ENCODE measurements around the gene DCAF10.
"Not testable (repeated sequence)": the region's sequence is repeated elsewhere in the genome, so short reads cannot be mapped to it uniquely, and the experiment has no call there.

The DCAF10 gene

DNA sequence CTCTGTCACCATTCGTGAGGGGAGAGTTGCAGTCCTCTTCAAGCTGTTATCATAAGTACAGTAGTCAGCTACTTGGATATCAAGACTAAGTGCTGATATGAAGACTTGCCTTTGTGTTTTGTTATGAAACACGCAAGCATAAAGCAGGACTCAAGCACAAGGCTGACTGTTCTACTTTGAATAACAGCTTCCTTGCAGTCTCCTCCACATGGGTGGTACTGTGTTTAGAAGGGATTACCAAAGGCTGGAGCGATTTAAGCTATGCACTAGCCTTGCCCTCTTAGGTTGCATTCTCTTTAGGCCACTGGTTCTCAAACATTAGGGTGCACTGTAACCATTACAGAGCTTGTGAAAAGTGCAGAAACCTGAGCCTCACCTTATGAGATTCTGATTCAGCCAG is 61.9 kb downstream of the DCAF10 start:
- DNase-seq (ENCODE audit: low read depth) = no peak

DNA sequence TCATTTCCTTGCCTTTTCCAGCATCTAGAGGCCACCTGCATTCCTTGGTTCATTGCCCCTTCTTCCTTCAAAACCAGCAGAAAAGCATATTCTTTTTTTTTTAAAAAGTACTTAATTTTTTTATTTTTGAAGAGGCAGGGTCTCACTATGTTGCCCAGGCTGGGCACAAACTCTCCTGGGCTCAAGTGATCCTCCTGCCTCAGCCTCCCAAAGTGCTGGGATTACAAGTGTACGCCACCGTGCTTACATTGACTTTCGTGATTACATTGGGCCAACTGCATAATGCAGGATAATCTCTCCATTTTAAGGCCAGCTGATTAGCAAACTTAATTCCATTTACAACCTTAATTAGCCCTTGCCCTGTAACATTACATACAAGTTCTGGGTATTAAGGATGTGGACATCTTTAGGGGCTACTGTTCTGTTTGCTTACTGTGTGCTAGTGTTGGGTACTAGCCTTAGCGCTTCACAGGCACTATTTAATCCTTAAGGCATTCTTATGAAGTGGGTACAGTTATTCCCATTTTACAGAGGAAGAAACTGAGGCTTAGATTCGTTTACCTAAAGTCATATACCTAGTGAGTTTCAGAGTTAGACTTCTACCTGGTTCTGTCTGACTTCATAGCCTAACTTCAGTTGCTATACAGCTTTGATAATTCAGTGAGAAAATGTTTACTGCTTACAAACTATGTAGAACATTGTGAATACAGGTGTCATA is 69.6 kb downstream of the DCAF10 start:
- DNase-seq (ENCODE audit: low read depth) = no peak

DNA sequence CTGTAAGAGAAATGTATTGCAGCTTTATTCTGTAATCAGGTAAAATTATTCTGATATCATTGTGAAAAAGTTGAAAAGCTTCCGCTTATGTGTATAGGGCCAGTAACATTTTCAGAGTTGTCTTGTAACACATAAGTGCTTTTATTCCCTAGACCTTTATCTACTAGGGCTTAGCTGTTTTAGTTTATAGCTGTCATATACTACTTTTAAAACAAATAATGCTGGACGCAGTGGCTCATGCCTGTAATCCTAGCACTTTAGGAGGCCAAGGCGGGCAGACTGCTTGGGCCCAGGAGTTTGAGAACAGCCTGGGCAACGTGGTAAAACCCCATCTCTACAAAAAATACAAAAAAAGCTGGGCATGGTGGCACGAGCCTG is 70.2 kb downstream of the DCAF10 start:
- no peak for DNase-seq (ENCODE audit: low read depth)

DNA sequence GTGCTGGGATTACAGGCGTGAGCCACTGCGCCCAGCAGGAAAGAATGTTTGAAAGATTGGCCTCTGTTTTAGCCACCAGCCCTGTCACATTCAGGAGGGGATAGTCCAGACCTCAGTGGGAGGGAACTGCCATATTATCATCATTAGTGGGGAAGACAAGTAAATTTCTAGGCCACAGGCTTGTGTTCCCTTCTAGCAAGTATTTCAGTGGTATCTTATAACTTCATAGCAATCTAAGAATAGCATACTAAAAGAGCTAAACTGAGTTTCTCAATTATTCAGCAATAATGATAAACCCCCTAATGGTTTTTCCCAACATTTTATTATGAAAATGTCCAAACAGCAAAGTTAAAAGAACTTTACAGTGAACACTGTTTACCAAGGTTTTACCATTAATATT is 73.4 kb downstream of the DCAF10 start:
- no peak for DNase-seq (ENCODE audit: low read depth)

DNA sequence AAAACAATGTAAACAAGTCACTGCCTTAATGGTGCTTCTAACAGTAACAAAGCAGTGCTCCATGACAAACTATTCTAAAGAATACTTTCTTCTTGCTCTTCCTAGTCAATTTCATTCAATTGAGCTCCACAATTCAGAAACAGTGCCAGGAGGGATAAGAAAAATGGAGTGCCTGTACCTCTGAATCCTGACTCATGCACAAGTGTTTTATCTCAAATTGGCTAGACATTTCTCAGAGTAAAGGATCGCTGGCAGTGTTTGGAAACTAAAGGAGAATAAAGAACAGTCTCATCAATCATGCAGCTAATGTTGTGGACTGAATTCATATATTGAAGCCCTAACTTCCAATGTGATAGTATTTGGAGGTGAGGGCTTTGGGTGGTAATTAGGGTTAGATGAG is 75.8 kb downstream of the DCAF10 start:
- no peak for DNase-seq (ENCODE audit: low read depth)

DNA sequence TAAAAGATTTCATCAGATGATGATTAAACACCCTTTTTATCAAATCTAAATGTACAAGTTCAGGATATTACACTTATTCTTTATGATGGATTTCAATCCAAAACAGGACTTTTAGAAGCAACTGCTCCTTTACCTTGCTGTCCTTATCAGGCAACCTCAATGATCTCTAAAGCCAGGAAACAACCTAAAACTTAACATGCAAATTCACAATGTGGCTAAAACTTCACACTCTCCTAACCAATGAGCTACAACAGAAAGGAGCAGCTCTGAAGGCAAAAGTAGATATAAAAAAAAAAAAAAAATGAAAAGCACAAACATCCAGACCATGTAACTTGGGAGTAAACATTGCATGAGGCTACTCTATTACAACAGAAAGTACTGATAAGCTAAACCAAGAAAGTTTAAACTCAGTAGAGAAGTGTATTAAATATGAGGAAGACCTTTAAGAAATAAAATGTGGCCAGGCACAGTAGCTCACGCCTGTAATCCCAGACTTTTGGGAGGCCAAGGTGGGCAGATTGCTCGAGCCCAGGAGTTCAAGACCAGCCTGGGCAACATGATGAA is 80.4 kb downstream of the DCAF10 start:
- DNase-seq (ENCODE audit: low read depth) = no peak

DNA sequence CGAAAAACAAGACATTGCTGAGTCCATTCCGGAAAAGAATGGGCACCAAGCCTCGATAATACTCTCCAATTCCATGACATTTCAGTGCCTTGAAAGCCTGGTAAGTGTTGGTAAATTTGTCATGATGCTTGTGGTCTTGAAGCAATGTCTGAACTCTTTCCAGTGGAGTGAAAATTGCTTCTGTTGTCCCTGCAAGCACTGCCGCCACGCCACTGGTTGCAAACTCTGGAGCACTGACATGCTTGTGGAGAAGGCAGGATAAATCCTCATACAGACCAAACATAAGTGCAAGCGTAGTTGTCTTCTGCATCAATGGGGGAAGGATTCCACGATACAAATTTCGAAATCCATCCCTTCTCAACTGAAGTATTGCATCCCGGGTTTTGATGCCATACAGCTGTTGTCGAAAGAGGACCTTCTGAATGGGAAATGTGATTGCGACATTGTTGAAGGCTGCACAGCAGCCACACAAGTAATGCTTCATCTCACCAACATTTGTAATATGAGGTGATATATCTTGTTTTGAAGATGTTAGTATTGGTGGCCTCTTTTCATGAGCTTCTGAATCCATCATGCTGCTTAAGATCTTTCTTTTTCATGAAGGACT is 87.5 kb downstream of the DCAF10 start:
- not testable (repeated sequence) for DNase-seq (ENCODE audit: low read depth)

DNA sequence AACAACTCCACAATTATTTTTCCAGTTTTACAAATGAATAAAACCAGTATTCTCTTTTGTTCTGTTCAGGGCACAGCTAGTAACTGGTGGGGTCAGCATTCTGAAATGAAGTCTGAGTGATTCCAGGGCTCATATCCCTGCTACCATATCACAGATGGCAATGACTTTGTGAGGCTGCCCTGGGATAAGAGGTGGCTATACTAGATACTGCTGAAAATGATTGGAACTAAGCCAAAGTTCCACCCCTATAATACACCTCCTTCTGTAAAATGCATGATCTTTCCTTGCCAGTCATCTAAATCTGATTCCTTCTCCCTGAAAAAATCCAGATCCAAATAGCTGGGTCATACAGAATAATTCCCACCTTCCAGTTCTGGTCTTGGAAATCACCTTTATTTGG is 88.9 kb downstream of the DCAF10 start:
- DNase-seq (ENCODE audit: low read depth) = no peak

DNA sequence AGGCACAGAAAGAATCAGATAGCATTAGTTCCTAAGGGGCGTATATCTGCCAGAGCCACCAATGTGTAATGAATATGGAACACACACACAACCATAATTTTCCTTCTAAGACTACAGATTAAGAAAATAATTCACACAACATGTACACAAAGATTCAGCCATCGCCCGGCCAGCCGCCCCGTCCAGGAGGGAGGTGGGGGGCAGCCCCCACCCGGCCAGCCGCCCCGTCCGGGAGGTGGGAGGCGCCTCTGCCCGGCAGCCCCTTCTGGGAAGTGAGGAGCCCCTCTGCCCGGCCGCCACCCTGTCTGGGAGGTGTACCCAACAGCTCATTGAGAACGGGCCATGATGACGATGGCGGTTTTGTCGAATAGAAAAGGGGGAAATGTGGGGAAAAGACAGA is 90.4 kb downstream of the DCAF10 start:
- DNase-seq (ENCODE audit: low read depth) = not testable (repeated sequence)

DNA sequence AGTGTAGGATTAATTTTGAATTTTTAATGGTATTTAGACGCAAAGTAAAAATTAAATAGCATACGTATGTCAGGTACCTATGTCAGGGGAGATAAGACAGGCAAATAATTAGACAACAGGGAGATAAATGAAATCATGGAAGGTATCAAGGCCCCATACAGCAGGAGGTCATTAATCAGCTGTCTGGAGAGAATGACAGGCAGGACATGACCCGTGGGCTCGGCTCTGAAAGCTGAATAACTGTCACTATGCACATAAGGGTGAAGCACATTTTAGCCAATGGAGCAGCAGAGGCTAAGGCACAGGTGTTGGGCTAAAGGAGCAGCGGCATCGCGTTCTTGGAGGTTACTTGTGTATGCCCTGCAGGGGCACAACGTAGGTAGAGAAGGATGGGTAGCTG is 91.5 kb downstream of the DCAF10 start:
- DNase-seq (ENCODE audit: low read depth) = no peak

DNA sequence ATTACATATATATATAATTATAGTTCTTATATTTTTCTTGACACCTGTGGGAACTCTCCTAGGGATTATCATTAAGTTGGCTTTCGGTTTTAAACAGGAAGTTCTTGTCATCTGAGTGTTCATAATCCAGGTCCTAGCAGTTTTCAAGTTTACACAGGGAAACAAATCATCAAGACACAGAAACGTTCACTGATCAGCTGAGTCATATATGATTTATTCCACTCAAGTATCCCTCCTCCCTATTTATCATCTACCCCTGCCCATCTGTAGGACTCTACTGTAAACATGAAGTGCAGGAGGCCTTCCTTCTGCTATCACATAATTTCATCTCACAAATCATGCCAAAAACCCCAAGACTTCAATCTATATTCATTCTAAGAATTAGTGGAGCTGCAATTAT is 97.1 kb downstream of the DCAF10 start:
- no peak for DNase-seq (ENCODE audit: low read depth)

DNA sequence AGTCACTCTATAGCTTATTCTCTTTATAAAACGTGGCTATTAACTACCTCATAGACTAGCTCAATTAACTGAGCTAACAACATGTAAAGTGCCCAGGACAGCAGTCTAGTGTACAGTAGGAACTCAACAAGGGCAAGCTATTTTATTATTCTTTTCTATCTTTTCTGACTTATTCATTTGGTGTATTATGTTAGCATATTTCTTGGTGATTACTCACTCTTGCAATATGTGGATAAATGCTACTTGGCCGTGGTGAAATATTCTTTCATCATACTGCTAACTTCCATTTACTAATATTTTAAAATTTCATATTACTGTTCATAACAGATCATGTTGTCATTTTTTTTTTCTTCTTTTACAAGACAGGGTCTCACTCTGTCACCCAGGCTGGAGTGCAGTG is 98.4 kb downstream of the DCAF10 start:
- no peak for DNase-seq (ENCODE audit: low read depth)

DNA sequence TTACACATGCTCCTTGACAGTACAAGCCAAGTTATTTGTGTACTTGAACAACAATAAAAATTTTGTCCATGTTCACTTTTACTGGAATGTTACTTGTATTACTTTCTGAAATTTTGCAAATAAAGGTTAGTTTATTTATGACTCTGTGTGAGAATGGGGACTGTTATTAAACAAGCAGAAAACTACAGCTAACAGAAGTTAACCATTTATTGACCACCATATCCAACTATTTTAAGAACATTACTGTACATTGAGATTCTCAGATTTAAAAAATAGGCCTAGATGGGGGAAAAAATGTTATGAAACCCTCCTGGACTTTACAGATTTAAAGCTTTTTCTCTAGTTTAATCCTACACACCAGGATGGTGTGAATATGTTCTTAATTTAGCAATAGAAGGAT is 101.5 kb downstream of the DCAF10 start:
- DNase-seq (ENCODE audit: low read depth) = no peak

DNA sequence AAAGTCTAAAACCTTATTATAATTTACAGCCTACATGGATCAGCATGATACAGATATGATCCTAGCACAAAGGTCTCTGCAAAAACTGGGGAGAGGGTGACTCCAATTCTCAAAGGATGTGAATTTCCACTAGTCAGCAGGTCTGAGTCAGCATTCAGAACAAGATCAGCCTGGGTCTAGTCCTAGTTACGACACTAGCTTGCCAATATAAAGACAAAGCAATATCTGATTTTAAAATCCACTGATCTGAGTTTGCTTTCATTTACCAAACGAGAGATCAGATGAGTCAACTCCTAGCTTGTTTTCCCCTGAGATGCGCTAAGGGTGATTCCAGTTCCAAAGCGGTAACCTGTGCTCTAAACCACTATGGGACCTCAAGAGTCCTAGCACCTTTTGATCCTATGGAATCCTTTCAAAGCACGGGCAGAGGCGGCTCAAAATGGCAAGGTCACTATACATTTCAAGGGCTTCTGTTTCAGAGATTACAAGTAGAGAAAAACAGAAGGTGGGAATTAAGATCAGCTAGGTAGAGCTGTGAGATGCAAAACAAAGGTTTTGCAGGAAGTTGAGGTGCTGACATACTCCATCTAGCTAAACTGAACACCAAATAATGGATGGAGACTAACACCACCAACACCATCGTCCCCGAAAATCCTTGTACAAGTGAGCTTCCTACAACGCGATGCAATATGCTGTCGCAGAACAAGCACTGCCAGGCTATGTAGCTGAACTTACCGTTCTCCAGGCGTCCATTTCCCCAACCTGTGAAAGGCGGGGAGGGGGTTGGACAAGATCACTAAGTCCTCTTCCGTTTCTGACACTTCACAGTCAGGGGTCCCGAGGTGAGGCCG is 102.4 kb downstream of the DCAF10 start:
- DNase-seq (ENCODE audit: low read depth) = peak; percentile 9

DNA sequence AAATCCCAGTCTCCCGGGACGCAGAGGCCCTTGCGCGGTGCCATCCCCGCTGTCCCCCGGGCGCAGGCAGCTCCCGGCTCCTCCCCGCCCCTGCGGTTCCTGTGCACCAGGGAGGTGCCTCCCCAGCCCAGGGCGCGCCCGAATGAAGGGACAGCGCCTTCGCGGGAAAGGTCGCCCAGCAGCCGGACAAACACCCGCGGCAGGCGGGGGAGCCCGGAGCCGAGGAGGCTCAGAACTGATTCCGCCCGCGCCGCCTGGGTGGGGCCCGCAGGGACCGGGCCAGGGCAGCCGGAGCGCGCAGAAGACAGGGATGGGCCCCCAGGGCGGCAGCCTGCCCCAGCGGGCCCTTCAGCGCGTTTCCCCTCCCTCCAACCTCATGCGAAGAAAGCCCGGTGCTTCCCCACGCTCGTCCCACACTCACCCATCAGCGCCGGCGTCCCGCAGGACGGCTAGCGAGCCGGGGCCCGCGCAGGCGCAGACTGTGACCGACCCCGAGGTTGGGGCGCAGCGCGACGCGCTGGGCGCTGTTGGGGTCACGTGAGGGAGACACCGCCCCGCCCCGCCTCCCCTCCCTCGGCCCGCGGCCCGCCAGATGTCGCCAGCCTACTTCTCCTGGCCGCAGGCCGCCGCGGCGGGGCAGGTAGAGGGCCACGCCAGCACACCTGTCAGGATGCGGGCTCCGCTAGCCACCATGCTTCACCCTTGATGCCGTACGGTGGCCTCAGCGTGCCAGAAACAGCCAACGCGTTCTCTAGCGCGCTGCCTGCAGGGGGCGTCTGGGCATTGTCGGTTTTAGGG is 103.2 kb downstream of the DCAF10 start, which contains the start of gene SLC25A51:
SLC25A51 (minus strand) TSS at position 481 of the 798 bp plus-strand sequence. CDS start 15,577 bp downstream, outside the sequence.
- DNase-seq (ENCODE audit: low read depth) = peak; percentile 82

DNA sequence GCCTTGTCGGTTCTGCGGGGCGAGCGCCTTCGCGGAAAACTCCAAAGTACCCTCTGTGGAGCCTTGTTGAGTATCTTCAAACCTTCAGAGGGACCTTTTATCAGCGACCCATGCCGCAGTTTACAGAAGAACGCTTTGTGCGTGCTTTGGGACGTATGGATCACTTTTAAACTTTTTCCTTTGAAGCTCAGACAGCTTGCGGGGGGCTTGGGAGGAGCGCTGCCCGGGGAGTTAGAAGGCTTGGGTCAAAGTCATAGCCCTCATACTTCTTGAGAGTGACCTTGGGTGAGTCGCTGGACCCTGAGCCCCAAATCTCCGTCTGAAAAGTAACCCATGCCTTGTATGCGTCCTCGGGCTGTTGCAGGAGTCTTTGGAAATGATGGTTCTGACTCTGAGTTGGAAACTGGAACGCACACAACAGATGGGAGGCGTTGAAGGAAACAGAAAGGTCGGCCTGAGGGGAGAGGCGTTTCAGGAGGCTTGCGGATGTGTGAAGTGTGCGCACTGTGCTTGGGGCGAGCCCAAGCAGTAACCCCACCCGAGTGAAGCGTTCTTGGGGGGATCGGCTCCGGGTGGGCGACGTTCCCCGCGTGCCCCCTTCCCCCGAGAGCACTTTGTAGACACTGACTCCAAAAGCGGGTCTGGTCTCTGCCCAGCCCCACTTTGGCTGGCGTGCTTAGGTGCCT is 104.0 kb downstream of the DCAF10 start:
- DNase-seq (ENCODE audit: low read depth) = no peak

DNA sequence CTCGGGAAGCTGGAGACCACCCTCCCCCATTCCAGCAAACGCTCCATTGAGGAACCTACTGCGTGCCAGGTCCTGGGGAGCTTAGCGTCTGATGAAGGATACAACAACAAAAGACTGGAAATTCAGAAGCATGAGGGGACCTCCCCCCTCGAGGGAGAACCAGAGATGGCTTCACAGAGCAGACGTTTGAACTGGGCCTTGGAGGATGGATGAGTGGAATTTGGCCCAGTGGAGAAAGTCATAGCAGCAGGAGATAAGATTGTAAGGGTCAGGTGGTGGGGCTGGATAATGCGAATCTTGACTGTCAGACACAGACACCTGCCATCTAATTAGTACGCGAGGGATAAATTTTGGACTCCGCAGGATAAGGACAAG is 104.5 kb downstream of the DCAF10 start:
- no peak for DNase-seq (ENCODE audit: low read depth)

DNA sequence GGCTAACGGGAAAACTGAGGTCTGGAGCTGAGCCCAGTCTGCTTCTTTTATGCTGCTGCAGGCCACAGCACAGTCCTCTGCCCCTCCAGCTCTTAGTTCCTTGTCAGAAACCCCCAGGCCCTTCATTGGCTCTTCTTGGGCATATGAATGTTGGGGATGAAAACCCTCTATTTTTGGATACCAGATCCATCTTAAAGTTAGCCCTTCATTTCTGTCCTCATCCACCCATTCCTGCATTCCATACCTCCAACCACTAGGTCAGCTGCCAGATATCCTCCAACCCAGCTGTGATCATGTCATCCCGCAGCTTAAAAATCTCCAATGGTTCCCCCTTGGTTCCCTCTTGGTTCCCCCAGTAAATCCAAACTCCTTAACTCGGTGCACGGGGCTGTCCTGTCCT is 105.2 kb downstream of the DCAF10 start:
- DNase-seq (ENCODE audit: low read depth) = no peak

DNA sequence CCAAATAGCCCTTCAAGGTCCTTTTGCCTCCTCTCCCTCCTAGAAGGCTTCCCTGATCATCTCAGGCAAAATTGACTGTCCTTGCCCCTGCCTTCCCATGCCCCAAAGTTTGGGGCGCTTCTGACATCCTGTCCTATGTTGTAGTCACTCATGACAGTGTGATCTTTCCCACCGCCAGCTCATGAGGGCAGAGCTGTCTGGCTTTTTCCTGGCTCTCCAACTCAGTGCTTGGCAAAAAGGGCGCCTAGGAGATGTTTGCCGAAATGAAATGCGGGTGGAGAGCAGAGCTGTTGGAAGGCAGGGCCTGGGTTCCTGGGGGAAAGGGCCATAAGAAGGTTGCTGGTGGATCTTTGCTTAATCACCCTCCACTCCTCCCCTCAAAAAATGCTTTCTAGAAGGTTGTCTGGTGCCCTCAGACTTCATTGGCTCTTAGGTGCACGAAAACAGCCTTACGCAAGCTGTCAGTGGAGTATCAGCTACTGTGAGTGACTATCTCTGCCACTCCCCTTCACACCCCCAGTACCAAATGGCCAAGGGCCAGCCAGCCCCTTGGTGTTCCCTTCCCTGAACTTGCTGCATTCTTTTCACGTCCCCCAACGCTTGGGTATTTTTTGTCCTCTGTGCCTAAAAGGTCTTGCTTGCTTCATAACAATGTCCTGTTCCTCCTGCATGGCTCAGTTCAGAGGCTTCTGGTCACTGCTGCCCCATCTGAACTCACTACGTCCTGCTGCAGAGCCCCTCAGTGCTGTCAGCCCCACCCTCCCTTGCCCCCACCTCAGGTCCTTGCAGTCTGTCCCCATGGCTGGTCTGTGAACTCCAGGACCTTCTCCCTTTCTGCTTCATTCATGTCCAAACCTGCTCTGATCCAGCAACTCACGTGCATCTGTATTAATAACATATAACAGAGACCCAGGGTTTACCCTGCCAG is 106.0 kb downstream of the DCAF10 start:
- DNase-seq (ENCODE audit: low read depth) = no peak

DNA sequence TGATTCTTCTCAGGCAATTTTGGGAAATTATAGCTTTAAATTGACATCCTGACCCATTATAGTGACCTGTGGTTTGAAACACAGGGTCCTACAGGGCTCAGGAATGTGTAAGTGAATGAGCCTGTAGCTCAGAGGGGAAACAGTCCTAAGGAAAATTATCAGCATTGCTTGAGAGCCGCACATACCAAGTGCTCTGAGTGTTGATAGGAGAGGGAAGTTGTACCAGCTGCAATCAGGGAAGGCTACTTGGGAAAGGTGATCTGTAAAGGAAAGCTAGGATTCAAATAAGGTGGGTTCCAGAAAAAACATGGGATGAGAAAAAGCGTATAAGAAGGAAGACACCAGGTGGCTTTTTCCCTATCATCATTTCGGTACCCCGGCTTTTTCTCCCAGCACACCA is 107.7 kb downstream of the DCAF10 start:
- no peak for DNase-seq (ENCODE audit: low read depth)
